Kidney epithelial cell (primary cell): ENCODE results near the gene HOXC9. TPM values are rescaled to one million over a fixed set of nuclear protein-coding genes. Genes with fewer than 3 reads are reported as not detected.
A peak's percentile ranks its signal among the peaks of the same experiment; 100 is the strongest.

ENCODE experiments used
- DNase-seq: peaks from one replicate; pipeline ENCODE4 v3.0.0-alpha.2; 2010; ENCODE audit warnings: low read depth
- H3K27me3 ChIP-seq: 2 replicates; pipeline ENCODE4 v1.6.0; 2011; ENCODE audit warnings: low read length; ENCODE audit not compliant: control insufficient read depth, insufficient read depth
- H3K36me3 ChIP-seq: 2 replicates; pipeline ENCODE4 v1.5.1; 2011; ENCODE audit warnings: low read length; ENCODE audit not compliant: control insufficient read depth, insufficient read depth
- H3K4me3 ChIP-seq: 2 replicates; pipeline ENCODE4 v1.5.1; 2011; ENCODE audit warnings: low read depth, mild to moderate bottlenecking, control low read depth, low read length
- total RNA-seq: library from RNA; depleted of rRNA; stranded (reverse); fragments of >200 nt; gene quantifications from 2 replicates; pipeline ENCODE4 v1.2.3, GENCODE V29; 2015
- TF ChIP-seq, protein P1 (sequence below): IDR thresholded peaks from 2 replicates; pipeline ENCODE4 v1.5.1; 2011; ENCODE audit warnings: mild to moderate bottlenecking, moderate library complexity, low read length, control low read depth, inconsistent platforms; ENCODE audit not compliant: insufficient read depth, poor library complexity, severe bottlenecking

The HOXC9 gene
- total RNA-seq, 1 donor from 2014 or later, result 12.3 TPM

DNA sequence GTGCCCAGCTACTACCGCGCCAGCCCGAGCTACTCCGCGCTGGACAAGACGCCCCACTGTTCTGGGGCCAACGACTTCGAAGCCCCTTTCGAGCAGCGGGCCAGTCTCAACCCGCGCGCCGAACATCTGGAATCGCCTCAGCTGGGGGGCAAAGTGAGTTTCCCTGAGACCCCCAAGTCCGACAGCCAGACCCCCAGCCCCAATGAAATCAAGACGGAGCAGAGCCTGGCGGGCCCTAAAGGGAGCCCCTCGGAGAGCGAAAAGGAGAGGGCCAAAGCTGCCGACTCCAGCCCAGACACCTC, 14.3 kb upstream of the HOXC9 start:
- Histone ChIP-seq H3K36me3 (no peaks in the 10 kb centered on the region), H3K4me3 (peak overlapping the region; percentile 60), H3K27me3 (peaks cover 39% of the 10 kb centered on the region)
- no peak for DNase-seq
- TF ChIP-seq, protein P1, sequence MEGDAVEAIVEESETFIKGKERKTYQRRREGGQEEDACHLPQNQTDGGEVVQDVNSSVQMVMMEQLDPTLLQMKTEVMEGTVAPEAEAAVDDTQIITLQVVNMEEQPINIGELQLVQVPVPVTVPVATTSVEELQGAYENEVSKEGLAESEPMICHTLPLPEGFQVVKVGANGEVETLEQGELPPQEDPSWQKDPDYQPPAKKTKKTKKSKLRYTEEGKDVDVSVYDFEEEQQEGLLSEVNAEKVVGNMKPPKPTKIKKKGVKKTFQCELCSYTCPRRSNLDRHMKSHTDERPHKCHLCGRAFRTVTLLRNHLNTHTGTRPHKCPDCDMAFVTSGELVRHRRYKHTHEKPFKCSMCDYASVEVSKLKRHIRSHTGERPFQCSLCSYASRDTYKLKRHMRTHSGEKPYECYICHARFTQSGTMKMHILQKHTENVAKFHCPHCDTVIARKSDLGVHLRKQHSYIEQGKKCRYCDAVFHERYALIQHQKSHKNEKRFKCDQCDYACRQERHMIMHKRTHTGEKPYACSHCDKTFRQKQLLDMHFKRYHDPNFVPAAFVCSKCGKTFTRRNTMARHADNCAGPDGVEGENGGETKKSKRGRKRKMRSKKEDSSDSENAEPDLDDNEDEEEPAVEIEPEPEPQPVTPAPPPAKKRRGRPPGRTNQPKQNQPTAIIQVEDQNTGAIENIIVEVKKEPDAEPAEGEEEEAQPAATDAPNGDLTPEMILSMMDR, result no peak

DNA sequence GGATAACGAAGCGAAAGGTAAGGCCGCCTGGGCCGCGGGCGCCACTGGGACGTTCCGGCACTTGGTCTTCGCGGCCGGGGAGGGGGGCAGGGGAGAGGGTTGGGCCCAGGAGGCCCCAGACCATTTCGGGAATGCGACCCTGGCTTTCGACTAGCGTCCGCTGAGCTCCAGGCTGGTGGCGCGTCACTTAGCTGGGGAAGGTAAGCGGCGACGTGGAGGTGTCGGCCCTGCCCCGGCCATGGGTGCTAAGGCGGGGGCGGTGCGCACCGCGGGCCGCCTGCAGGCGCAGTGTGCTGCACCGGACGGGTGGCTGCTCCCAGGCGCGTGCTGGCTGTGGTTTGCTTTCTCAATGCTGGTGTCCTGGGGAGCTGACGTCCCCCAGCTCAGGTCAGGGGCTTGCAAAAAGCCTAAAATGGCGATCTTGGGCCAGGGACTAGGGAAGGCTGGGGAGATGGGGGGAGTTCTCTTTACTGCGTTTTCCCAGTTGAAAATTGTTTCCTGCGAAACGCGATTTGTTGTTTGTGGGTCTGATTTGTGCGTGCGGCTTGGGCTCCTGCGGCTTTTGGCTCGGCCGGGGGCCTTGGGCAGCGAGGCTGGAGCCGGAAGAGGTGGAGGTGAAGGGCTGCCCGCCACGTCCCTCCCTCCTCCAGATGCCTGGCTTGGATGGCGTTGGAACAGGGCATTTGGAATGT, 13.8 kb upstream of the HOXC9 start:
- Histone ChIP-seq H3K36me3 (no peaks in the 10 kb centered on the region), H3K27me3 (peaks cover 44% of the 10 kb centered on the region)
- no peak for DNase-seq

GRCh38 chr12:53986686-53987483, 13.1 kb upstream of the HOXC9 start:
- Histone ChIP-seq H3K36me3 (no peaks in the 10 kb centered on the region), H3K4me3 (peak overlapping the region; percentile 60), H3K27me3 (peaks cover 46% of the 10 kb centered on the region)
- TF ChIP-seq, protein P1, result no peak
- DNase-seq, result no peak

More for the DNA sequence above, 13.8 kb upstream of the HOXC9 start:
- TF ChIP-seq, protein P1, result no peak
- H3K4me3 ChIP-seq, result peak overlapping the region; percentile 60

- Histone ChIP-seq H3K4me3 (no peak overlapping the region), H3K27me3 (peaks cover 44% of the 10 kb centered on the region)
Measured at GRCh38 chr12:53987787-53988230, 12.2 kb upstream of the HOXC9 start.

DNA sequence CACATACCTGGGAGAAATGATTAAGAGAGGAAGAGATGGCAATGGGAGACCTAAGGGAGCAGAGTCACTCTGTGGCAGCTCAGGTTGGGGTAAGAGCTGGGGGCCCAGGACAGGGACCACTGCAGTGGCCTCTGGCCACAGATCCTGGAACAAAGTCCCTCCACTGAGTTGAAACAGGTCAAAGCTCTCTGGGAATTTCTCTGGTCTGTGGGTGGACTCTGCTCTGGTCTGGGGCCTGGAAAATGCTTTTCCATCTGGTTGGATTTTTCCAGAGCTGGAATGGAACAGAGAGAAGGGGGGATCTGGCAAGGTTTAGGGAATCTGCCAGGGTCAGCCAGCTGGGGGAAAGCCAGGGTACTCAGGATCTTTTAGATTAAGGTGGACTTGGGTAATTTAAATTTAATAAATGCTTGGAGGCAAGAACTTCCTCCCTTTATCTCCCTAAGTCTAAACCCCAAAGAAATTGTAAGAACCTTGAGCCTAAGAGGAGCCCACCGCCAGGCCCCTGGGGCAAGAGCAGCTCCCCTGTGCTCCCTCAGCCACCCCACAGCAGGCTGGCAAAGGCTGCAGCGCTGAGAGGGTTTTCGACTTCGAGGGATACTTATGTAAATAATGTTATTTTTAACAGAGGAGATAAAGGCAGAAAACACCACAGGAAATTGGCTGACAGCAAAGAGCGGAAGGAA, 11.3 kb upstream of the HOXC9 start:
- H3K36me3 ChIP-seq, result no peaks in the 10 kb centered on the region
- H3K4me3 ChIP-seq, result no peak overlapping the region
- peaks cover 42% of the 10 kb centered on the region for H3K27me3 ChIP-seq
- no peak for DNase-seq
- TF ChIP-seq, protein P1, result no peak

More at GRCh38 chr12:53987787-53988230, 12.2 kb upstream of the HOXC9 start:
- TF ChIP-seq, protein P1, result no peak
- DNase-seq, result no peak
- H3K36me3 ChIP-seq, result no peaks in the 10 kb centered on the region
